Neuron (in vitro differentiated cells): ENCODE results near the gene CDK5RAP1.

Experiments used
- H2AFZ ChIP-seq: one replicate; pipeline ENCODE4 v1.6.1; 2013; ENCODE audit warnings: low read depth, mild to moderate bottlenecking, inconsistent platforms, low read length, moderate library complexity
- H3K27me3 ChIP-seq: one replicate; pipeline ENCODE4 v1.6.1; 2013; ENCODE audit warnings: low read length; ENCODE audit not compliant: insufficient read depth
- H3K36me3 ChIP-seq: one replicate; pipeline ENCODE4 v1.6.1; 2013; ENCODE audit warnings: low read length; ENCODE audit not compliant: insufficient read depth
- H3K4me1 ChIP-seq: one replicate; pipeline ENCODE4 v1.6.1; 2013; ENCODE audit warnings: low read length; ENCODE audit not compliant: insufficient read depth
- H3K4me3 ChIP-seq: 2 replicates; pipeline ENCODE4 v1.5.1; 2013; ENCODE audit warnings: mild to moderate bottlenecking, low read length, moderate library complexity
- H3K9me3 ChIP-seq: one replicate; pipeline ENCODE4 v1.6.1; 2013; ENCODE audit warnings: low read length

CDK5RAP1 gene

DNA sequence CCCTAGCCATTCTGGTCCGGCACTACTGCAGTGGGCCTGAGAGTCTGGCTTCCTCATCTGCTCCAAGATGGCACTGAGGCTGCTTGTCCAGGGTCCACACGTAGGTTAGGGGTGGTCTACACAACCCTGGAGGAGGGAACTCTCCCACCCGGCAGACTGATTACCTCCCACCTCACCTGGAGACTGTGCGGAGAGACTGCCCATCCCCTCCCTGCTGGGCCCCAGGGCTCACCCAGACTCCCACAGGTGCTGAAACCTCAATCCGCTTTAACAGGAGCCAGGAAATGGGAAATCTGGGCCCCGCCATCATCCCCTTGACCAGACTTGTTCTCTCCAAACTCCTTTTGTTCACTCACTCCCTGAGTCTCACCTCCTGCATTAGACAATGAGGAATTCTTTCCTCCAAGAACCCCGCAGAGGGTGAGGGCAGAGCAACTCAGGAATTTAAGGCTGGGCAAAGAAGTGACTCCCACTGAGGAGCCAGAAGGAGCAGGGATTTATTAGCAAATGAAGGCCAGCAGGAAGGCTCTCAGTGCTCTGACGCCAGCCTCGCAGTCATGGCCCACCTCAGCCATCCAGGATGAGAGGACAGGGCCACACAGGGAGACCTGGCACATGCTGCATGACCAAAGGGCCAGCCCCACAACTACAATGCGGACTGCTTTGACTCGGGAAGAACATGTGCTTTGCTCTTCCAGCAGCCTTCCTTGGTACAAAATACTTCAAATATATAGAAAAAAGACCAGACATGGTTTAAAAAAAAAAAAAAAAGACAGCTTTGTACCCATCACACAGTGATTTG, 53.0 kb downstream of the CDK5RAP1 start:
- no peaks in the 10 kb centered on the region for H3K27me3 ChIP-seq
- H3K4me1 ChIP-seq: no peaks in the 10 kb centered on the region
- H3K36me3 ChIP-seq: no peaks in the 10 kb centered on the region
- peaks cover 2% of the 10 kb centered on the region for H3K9me3 ChIP-seq
- no peak overlapping the region for H2AFZ ChIP-seq
- H3K4me3 ChIP-seq: no peak overlapping the region

DNA sequence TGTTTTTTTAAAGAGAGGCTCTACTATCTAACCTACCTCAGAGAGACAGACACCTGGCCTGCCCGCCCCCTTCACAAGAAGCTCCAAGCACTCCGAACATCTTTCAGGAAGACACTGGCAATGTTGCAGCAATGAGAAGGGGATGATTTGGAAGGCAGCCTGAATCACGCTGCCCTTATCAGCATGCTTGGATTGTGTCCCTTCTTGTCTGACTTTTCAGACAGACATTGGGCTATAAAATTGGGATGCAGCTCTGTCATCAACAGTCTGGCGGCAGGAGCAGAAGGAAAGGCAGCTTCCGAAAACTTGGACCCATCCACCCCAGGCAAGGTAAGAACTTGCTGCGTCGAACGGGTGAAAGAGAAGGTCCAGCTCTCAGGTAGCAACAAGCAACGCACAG, 56.0 kb downstream of the CDK5RAP1 start:
- H3K36me3 ChIP-seq: no peaks in the 10 kb centered on the region
- H3K27me3 ChIP-seq: no peaks in the 10 kb centered on the region
- no peak overlapping the region for H2AFZ ChIP-seq
- no peaks in the 10 kb centered on the region for H3K4me1 ChIP-seq
- no peak overlapping the region for H3K4me3 ChIP-seq
- H3K9me3 ChIP-seq: peaks cover 2% of the 10 kb centered on the region

GRCh38 chr20:33343521-33343920, 57.8 kb downstream of the CDK5RAP1 start:
- Histone ChIP-seq H2AFZ (no peak overlapping the region), H3K4me3 (no peak overlapping the region), H3K36me3 (no peaks in the 10 kb centered on the region), H3K9me3 (peaks cover 2% of the 10 kb centered on the region), H3K27me3 (no peaks in the 10 kb centered on the region), H3K4me1 (no peaks in the 10 kb centered on the region)

DNA sequence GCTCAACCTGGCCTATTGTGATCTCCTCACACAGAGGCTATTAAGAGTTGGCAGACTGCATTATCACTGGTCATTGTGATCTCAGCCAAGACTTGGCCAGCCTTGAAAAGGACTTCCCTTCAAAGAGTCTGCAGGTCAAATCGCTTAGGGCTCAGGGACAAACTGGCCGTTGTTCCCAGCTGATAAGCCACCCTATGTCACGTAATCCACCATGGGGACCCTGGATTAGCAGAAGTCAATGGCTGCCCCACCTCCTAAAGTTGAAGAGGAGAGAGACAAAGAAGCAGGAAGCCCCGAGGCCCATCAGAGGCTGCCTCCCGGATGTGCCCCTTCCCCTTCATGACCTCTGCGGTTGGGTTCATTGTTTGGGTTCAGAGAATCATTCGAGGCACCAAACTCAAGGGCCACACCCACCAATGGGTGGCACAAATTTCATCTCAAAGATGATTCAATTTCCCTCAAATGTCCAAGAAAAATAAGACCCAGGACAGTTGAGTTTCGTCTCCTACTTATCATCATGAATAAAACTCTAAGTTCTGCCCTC, 61.7 kb downstream of the CDK5RAP1 start:
- no peak overlapping the region for H3K4me3 ChIP-seq
- H3K27me3 ChIP-seq: no peaks in the 10 kb centered on the region
- no peaks in the 10 kb centered on the region for H3K36me3 ChIP-seq
- H2AFZ ChIP-seq: no peak overlapping the region
- H3K9me3 ChIP-seq: no peaks in the 10 kb centered on the region
- no peaks in the 10 kb centered on the region for H3K4me1 ChIP-seq

GRCh38 chr20:33338467-33339258, 62.7 kb downstream of the CDK5RAP1 start:
- no peaks in the 10 kb centered on the region for H3K36me3 ChIP-seq
- H3K4me1 ChIP-seq: no peaks in the 10 kb centered on the region
- no peak overlapping the region for H2AFZ ChIP-seq
- H3K4me3 ChIP-seq: no peak overlapping the region
- no peaks in the 10 kb centered on the region for H3K27me3 ChIP-seq
- no peaks in the 10 kb centered on the region for H3K9me3 ChIP-seq

DNA sequence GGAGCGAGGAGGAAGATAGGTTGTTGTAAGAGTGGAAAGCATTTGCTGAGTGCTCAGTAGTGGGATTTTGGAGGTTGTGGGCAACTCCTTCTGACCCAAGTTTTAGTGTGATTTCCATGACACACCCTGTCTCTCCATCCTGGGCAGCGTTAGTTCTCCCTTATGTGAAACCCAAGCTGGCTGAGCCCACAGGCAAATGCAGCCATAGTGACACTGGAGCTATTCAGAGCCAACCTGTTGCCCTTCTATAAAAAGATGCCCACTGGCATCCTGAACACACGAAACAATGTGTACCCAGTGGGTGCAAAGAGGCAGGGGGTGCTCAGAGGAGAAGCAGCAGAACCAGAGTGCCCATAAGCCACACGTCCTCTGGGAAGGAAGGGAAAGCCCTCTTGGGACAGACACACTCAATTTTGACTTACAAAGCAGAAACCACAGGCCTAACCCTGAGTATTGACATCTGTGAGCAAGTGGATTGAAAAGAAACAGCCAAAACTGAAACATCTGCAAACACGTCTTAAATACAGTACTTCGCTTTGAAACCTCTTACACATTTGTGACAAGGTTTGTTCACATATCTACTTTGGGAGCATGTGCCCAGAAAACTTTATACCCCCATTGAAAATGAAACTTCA, 63.7 kb downstream of the CDK5RAP1 start:
- H2AFZ ChIP-seq: no peak overlapping the region
- no peaks in the 10 kb centered on the region for H3K27me3 ChIP-seq
- H3K9me3 ChIP-seq: no peaks in the 10 kb centered on the region
- H3K36me3 ChIP-seq: no peaks in the 10 kb centered on the region
- H3K4me3 ChIP-seq: no peak overlapping the region
- no peaks in the 10 kb centered on the region for H3K4me1 ChIP-seq

- peaks cover 2% of the 10 kb centered on the region for H3K27me3 ChIP-seq
- no peaks in the 10 kb centered on the region for H3K4me1 ChIP-seq
- no peak overlapping the region for H2AFZ ChIP-seq
Observed at GRCh38 chr20:33337119-33337518, 64.2 kb downstream of the CDK5RAP1 start.

GRCh38 chr20:33336375-33336774, 64.9 kb downstream of the CDK5RAP1 start:
- no peaks in the 10 kb centered on the region for H3K4me1 ChIP-seq
- H2AFZ ChIP-seq: no peak overlapping the region
- no peaks in the 10 kb centered on the region for H3K9me3 ChIP-seq
- H3K36me3 ChIP-seq: no peaks in the 10 kb centered on the region
- H3K27me3 ChIP-seq: peaks cover 5% of the 10 kb centered on the region
- no peak overlapping the region for H3K4me3 ChIP-seq

More at GRCh38 chr20:33337119-33337518, 64.2 kb downstream of the CDK5RAP1 start:
- H3K36me3 ChIP-seq: no peaks in the 10 kb centered on the region
- no peaks in the 10 kb centered on the region for H3K9me3 ChIP-seq
- no peak overlapping the region for H3K4me3 ChIP-seq

GRCh38 chr20:33334111-33334510, 67.2 kb downstream of the CDK5RAP1 start:
- Histone ChIP-seq H3K27me3 (peaks cover 16% of the 10 kb centered on the region), H3K36me3 (no peaks in the 10 kb centered on the region), H3K9me3 (no peaks in the 10 kb centered on the region), H3K4me1 (no peaks in the 10 kb centered on the region), H2AFZ (no peak overlapping the region), H3K4me3 (no peak overlapping the region)

DNA sequence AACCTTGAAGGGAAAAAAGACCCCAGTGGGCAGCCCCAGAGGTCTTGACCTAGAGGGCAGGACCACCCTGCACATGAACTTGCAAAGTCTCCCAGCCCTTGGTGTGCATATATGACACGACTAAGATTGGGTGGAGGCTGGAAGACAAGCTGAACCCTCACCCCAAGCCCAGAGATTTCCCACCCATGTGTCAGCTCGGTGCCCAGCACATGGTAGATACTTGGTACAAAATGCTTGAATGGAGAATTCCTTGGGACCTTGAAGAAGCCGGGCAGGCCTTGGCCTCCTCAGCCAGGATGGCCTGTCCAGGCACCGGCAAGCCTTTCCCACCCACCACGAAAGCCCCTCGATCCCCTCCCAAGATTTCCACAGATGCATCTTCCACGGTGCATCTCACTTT, 67.7 kb downstream of the CDK5RAP1 start:
- Histone ChIP-seq H3K9me3 (no peaks in the 10 kb centered on the region), H3K4me3 (no peak overlapping the region), H3K36me3 (no peaks in the 10 kb centered on the region), H3K27me3 (peaks cover 21% of the 10 kb centered on the region), H3K4me1 (no peaks in the 10 kb centered on the region), H2AFZ (no peak overlapping the region)

GRCh38 chr20:33332905-33333456, 68.3 kb downstream of the CDK5RAP1 start:
- Histone ChIP-seq H2AFZ (no peak overlapping the region), H3K9me3 (no peaks in the 10 kb centered on the region), H3K4me3 (no peak overlapping the region), H3K27me3 (peaks cover 24% of the 10 kb centered on the region), H3K4me1 (no peaks in the 10 kb centered on the region), H3K36me3 (no peaks in the 10 kb centered on the region)

DNA sequence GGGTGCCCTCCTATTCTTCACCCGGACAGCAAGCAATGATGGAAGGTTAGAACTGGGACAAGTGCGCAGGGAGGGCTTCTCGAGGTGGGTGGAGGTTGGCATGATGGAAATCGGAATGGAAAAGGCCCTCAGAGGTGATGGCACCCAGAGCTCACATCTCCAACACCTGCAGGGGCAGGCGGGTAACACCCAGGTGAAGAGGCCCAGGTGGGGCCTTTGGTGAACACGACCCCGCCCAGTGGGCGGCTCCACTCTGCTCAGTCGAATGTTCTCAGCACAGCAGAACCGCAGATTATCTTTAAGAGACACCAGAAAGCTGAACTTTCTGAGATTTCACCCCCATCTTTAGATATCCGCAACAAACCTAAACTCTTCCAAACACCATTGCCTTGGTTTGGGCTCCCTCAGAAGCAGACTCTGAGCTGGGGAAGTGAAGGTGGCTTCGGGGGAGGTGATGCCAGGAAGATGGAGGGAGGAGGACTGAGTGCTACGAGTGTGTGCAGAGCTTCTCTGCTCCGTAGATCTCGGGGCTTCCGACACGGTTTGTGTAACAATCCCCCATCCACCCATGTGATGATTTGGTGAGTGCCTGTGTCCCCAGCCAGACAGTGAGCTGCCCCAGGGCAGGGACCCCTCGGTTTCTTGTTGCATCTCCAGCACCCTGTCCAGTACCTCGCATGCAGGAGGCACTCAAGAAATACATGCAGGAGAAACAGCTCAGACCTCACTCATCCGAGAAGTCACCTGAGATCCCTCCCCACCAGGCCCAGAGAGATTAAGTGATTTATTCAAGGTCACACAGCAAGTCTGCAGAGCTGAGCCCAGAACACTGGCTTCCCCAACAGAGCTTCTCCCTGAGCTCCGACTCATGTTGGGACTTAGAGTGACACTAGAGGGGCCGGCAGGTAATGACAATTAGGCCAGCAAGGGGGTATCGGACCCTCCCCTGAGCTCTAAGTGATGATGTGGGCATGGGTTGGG, 72.9 kb downstream of the CDK5RAP1 start:
- Histone ChIP-seq H3K36me3 (no peaks in the 10 kb centered on the region), H3K27me3 (peaks cover 24% of the 10 kb centered on the region)

More for the DNA sequence above, 72.9 kb downstream of the CDK5RAP1 start:
- H3K4me3 ChIP-seq: no peak overlapping the region
- H2AFZ ChIP-seq: no peak overlapping the region
- H3K4me1 ChIP-seq: no peaks in the 10 kb centered on the region
- H3K9me3 ChIP-seq: no peaks in the 10 kb centered on the region
